CD14-positive monocyte (primary cell): ENCODE results near the gene PHLDB2. TPM values are rescaled to one million over a fixed set of nuclear protein-coding genes. Genes with fewer than 3 reads are reported as not detected.

ENCODE experiments used
- DNase-seq, 3 donors: peaks; one replicate each; pipeline ENCODE4 v3.0.0-alpha.2; 2011 to 2022
- H2AFZ ChIP-seq: 2 replicates; pipeline ENCODE4 v1.6.0; 2012; ENCODE audit warnings: mild to moderate bottlenecking, low read depth, low read length, inconsistent platforms; ENCODE audit not compliant: insufficient read depth, poor library complexity, severe bottlenecking
- H3K27ac ChIP-seq, 2 donors: 1 replicate in 1 of 2; 2 replicates in 1 of 2; pipeline ENCODE4 v1.5.1; 2012 to 2013; ENCODE audit warnings: low read length in 2 of 2, control low read depth in 1 of 2, inconsistent platforms in 1 of 2, low read depth in 1 of 2, mild to moderate bottlenecking in 1 of 2
- H3K27me3 ChIP-seq, 2 donors: one replicate each; pipeline versions ENCODE4 v1.6.0 to v1.6.1; 2011 to 2013; ENCODE audit warnings: low read length in 2 of 2; ENCODE audit not compliant: control insufficient read depth in 2 of 2, insufficient read depth in 2 of 2
- H3K36me3 ChIP-seq, 2 donors: replicated peaks in 1 of 2; 1 replicate in 1 of 2; 2 replicates in 1 of 2; pipeline versions ENCODE4 v1.5.1 to v1.6.1; 2012 to 2013; ENCODE audit warnings: low read length in 2 of 2, control low read depth in 1 of 2, inconsistent platforms in 1 of 2, mild to moderate bottlenecking in 1 of 2; ENCODE audit not compliant: insufficient read depth in 2 of 2, control insufficient read depth in 1 of 2
- H3K4me1 ChIP-seq, 2 donors: 1 replicate in 1 of 2; 2 replicates in 1 of 2; pipeline versions ENCODE4 v1.5.1 to v1.6.1; 2012 to 2013; ENCODE audit warnings: low read length in 2 of 2, control low read depth in 1 of 2, inconsistent platforms in 1 of 2, mild to moderate bottlenecking in 1 of 2, moderate library complexity in 1 of 2; ENCODE audit not compliant: insufficient read depth in 2 of 2, control insufficient read depth in 1 of 2
- H3K4me2 ChIP-seq: replicated peaks from 2 replicates; pipeline ENCODE3; 2012; ENCODE audit warnings: low read length, moderate library complexity, mild to moderate bottlenecking; ENCODE audit not compliant: poor library complexity, severe bottlenecking; ENCODE audit errors: extremely low read depth
- H3K4me3 ChIP-seq, 3 experiments: fragments of 200-600 bp in 1 of 3; sonication (generic) in 1 of 3; replicated peaks in 1 of 3; 1 replicate in 2 of 3; 2 replicates in 1 of 3; pipeline ENCODE4 v1.5.1; 2011 to 2013; ENCODE audit warnings: low read length in 3 of 3, mild to moderate bottlenecking in 3 of 3, control low read depth in 2 of 3, low read depth in 2 of 3, inconsistent platforms in 1 of 3, moderate library complexity in 1 of 3
- H3K79me2 ChIP-seq: 2 replicates; pipeline ENCODE4 v1.6.0; 2012; ENCODE audit warnings: mild to moderate bottlenecking, control low read depth, inconsistent platforms, low read length, moderate library complexity; ENCODE audit not compliant: insufficient read depth
- H3K9ac ChIP-seq: 2 replicates; pipeline ENCODE4 v1.6.0; 2017; ENCODE audit warnings: low read length, mild to moderate bottlenecking; ENCODE audit not compliant: insufficient read depth, poor library complexity, severe bottlenecking
- H3K9me3 ChIP-seq, 2 donors: replicated peaks in 1 of 2; 1 replicate in 1 of 2; 2 replicates in 1 of 2; pipeline versions ENCODE4 v1.5.1 to v1.6.1; 2012 to 2013; ENCODE audit warnings: low read length in 2 of 2, control low read depth in 1 of 2; ENCODE audit not compliant: control insufficient read depth in 1 of 2, insufficient read depth in 1 of 2
- H4K20me1 ChIP-seq: 2 replicates; pipeline ENCODE4 v1.6.0; 2012; ENCODE audit warnings: mild to moderate bottlenecking, low read length, control low read depth, moderate library complexity; ENCODE audit not compliant: insufficient read depth
- H3K27ac Mint-ChIP-seq, 7 donors: one replicate each; pipeline ENCODE4 v1.8.0; 2020; ENCODE audit warnings: mild to moderate bottlenecking in 7 of 7, mixed read lengths in 7 of 7, moderate library complexity in 6 of 7, inconsistent platforms in 2 of 7
- H3K27me3 Mint-ChIP-seq, 3 donors: one replicate each; pipeline ENCODE4 v1.8.0; 2021 to 2022; ENCODE audit warnings: low read depth in 3 of 3, mild to moderate bottlenecking in 3 of 3, mixed read lengths in 3 of 3, moderate library complexity in 3 of 3, inconsistent platforms in 1 of 3
- H3K36me3 Mint-ChIP-seq, 2 donors: one replicate each; pipeline ENCODE4 v1.8.0; 2020; ENCODE audit warnings: mixed read lengths in 2 of 2, inconsistent platforms in 1 of 2, mild to moderate bottlenecking in 1 of 2
- H3K4me1 Mint-ChIP-seq: one replicate; pipeline ENCODE4 v1.8.0; 2020; ENCODE audit warnings: mild to moderate bottlenecking, mixed read lengths
- H3K4me3 Mint-ChIP-seq, 2 donors: one replicate each; pipeline ENCODE4 v1.8.0; 2020; ENCODE audit warnings: mild to moderate bottlenecking in 2 of 2, mixed read lengths in 2 of 2, moderate library complexity in 1 of 2
- H3K9me3 Mint-ChIP-seq, 7 donors: one replicate each; pipeline ENCODE4 v1.8.0; 2020 to 2022; ENCODE audit warnings: mixed read lengths in 7 of 7, mild to moderate bottlenecking in 6 of 7, moderate library complexity in 6 of 7, inconsistent platforms in 2 of 7
- WGBS: methylation state at CpG from one replicate; pipeline ENCODE4 v1.1.5; 2013; ENCODE audit warnings: missing lambda C conversion rate; ENCODE audit not compliant: insufficient coverage; 5-methylcytosine and 5-hydroxymethylcytosine counted together
- intact Hi-C, 2 donors: fragments of 100-400 bp; cut with micrococcal nuclease; formaldehyde crosslinking; loops; one replicate each; pipeline versions ENCODE4 v1.15.0 to v1.15.1; 2023
- polyA plus RNA-seq, 3 donors: library from polyadenylated mRNA; depleted of rRNA in 1 of 3; unstranded in 2 of 3; stranded (reverse) in 1 of 3; fragments of 300-500 nt in 2 of 3; fragments of >200 nt in 1 of 3; fragmentation: Illumina TruSeq in 2 of 3; gene quantifications; 1 replicate in 2 of 3; 2 replicates in 1 of 3; pipeline ENCODE4 v1.2.3, GENCODE V29; 2012 to 2021
- TF ChIP-seq, protein P1 (sequence below): fragments of 200-600 bp; IDR thresholded peaks from one replicate; pipeline ENCODE4 v1.8.0; 2022; ENCODE audit warnings: antibody characterized with exemption, mild to moderate bottlenecking

The PHLDB2 gene
- polyA plus RNA-seq, 3 donors = 0.08 TPM; not detected in 2

GRCh38 chr3:111882194-111882593 lies 23.1 kb downstream of the PHLDB2 start:
- TF ChIP-seq, protein P1, sequence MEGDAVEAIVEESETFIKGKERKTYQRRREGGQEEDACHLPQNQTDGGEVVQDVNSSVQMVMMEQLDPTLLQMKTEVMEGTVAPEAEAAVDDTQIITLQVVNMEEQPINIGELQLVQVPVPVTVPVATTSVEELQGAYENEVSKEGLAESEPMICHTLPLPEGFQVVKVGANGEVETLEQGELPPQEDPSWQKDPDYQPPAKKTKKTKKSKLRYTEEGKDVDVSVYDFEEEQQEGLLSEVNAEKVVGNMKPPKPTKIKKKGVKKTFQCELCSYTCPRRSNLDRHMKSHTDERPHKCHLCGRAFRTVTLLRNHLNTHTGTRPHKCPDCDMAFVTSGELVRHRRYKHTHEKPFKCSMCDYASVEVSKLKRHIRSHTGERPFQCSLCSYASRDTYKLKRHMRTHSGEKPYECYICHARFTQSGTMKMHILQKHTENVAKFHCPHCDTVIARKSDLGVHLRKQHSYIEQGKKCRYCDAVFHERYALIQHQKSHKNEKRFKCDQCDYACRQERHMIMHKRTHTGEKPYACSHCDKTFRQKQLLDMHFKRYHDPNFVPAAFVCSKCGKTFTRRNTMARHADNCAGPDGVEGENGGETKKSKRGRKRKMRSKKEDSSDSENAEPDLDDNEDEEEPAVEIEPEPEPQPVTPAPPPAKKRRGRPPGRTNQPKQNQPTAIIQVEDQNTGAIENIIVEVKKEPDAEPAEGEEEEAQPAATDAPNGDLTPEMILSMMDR = no peak
- WGBS = 100% methylated on average over 1 of the region's 2 CpGs
- Mint-ChIP-seq H3K27me3 (peaks cover 0 to 2% (median 1%) of the 10 kb centered on the region in 3 donors), H3K9me3 (peaks cover 0 to 13% (median 7%) of the 10 kb centered on the region in 7 donors), H3K4me3 (no peak overlapping the region), H3K27ac (no peak overlapping the region), H3K4me1 (no peaks in the 10 kb centered on the region), H3K36me3 (no peaks in the 10 kb centered on the region)
- Histone ChIP-seq H3K27ac (no peak overlapping the region), H3K4me2 (no peak overlapping the region), H3K36me3 (no peaks in the 10 kb centered on the region), H4K20me1 (no peaks in the 10 kb centered on the region), H3K4me3 (no peak overlapping the region), H3K4me1 (no peaks in the 10 kb centered on the region), H2AFZ (no peak overlapping the region), H3K9me3 (no peaks in the 10 kb centered on the region), H3K9ac (no peak overlapping the region), H3K79me2 (no peaks in the 10 kb centered on the region), H3K27me3 (no peaks in the 10 kb centered on the region)
- intact Hi-C loops = no loop called here
- DNase-seq = no peak

DNA sequence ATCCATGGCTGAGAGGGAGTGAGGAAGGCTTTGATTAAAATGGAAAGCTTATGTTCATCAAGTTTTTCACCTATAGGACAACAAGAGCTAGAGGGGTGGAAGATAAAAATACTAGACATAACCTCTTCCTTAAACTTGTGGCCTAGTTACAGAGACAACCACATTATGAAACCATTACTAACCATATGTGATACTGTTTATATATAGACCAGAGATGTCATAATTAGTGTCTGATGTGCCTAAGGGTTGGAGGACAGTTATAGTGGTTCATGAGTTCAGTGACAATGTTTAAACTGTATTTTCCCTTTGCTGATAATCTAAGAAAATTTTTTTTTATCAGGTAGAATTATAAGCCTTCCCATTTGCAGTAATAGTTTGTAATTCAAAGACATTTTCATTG lies 23.7 kb downstream of the PHLDB2 start:
- Histone ChIP-seq H3K4me2 (no peak overlapping the region), H4K20me1 (no peaks in the 10 kb centered on the region), H2AFZ (no peak overlapping the region), H3K4me1 (no peaks in the 10 kb centered on the region), H3K4me3 (no peak overlapping the region), H3K36me3 (no peaks in the 10 kb centered on the region), H3K9ac (no peak overlapping the region), H3K79me2 (no peaks in the 10 kb centered on the region), H3K27me3 (no peaks in the 10 kb centered on the region), H3K27ac (no peak overlapping the region), H3K9me3 (no peaks in the 10 kb centered on the region)
- H3K4me1 Mint-ChIP-seq = no peaks in the 10 kb centered on the region
- H3K27ac Mint-ChIP-seq = no peak overlapping the region
- H3K36me3 Mint-ChIP-seq = no peaks in the 10 kb centered on the region
- peaks cover 0 to 2% (median 1%) of the 10 kb centered on the region in 3 donors for H3K27me3 Mint-ChIP-seq
- no peak overlapping the region for H3K4me3 Mint-ChIP-seq
- intact Hi-C loops = no loop called here
- TF ChIP-seq, protein P1 = no peak
- H3K9me3 Mint-ChIP-seq = peaks cover 0 to 11% (median 5%) of the 10 kb centered on the region in 7 donors
- no peak for DNase-seq
